ENCODE results near the gene PPP1R15B. TPM values are rescaled to one million over a fixed set of nuclear protein-coding genes. Genes with fewer than 3 reads are reported as not detected.

PPP1R15B gene
- polyA plus RNA-seq, 1 donor (not counting 4 experiments of a cell fraction or from before 2014, with no cell fraction given) = 19.1 TPM

- Histone ChIP-seq H3K9ac (ENCODE audit: control insufficient read depth, extremely low read depth, insufficient read depth, low read length) (peak overlapping the region; percentile 99), H2AFZ (ENCODE audit: control insufficient read depth, low read length) (no peak overlapping the region), H4K20me1 (ENCODE audit: control insufficient read depth, extremely low read depth, insufficient read depth, low read length) (peaks cover 27% of the 10 kb centered on the region), H3K36me3 (ENCODE audit: control insufficient read depth in 2 of 2, extremely low read depth in 1 of 2, insufficient read depth in 2 of 2, low read length in 2 of 2) (peaks cover 12 to 27% of the 10 kb centered on the region in 2 experiments), H3K9me1 (ENCODE audit: control insufficient read depth, extremely low read depth, insufficient read depth, low read length) (no peaks in the 10 kb centered on the region), H3K4me1 (ENCODE audit: control insufficient read depth, extremely low read depth, insufficient read depth, low read length) (peaks cover 7% of the 10 kb centered on the region), H3K27ac (ENCODE audit: control insufficient read depth, insufficient read depth, low read length) (peak overlapping the region; percentile 98), H3K79me2 (ENCODE audit: control insufficient read depth, insufficient read depth, low read length) (peaks cover 83% of the 10 kb centered on the region), H3K9me3 (ENCODE audit: control insufficient read depth, low read depth, low read length) (no peaks in the 10 kb centered on the region), H3K27me3 (ENCODE audit: control insufficient read depth, extremely low read depth, insufficient read depth, low read length) (no peaks in the 10 kb centered on the region), H3K4me2 (ENCODE audit: control insufficient read depth, extremely low read depth, insufficient read depth, low read depth, low read length) (peak overlapping the region; percentile 74), H3K4me3 (ENCODE audit: control insufficient read depth in 2 of 3, extremely low read depth in 1 of 3, insufficient read depth in 2 of 3, low read depth in 1 of 3, low read length in 3 of 3) (peak overlapping the region; percentile 16 to 89 (median 88))
- no peak for FAIRE-seq
- TF ChIP-seq CTCF (optimal IDR thresholded peaks at IDR 0.05 in 1 of 3, IDR thresholded peaks at IDR 0.05 in 1 of 3, conservative IDR thresholded peaks at IDR 0.05 in 1 of 3; ENCODE audit: extremely low read depth in 1 of 3, insufficient read depth in 2 of 3, low read length in 3 of 3) (no peak), EZH2 (IDR thresholded peaks at IDR 0.05; ENCODE audit: low read length) (no peak)
- no peak for DNase-seq (ENCODE audit: low read depth, low spot score)
- dilution Hi-C loops (cut with MboI; ENCODE audit: extremely low pct_ligation_motif_present, low sequenced_read_pairs) = no loop called here
Measured at GRCh38 chr1:204406621-204407020, 5.0 kb downstream of the PPP1R15B start.

GRCh38 chr1:204405988-204406387 is 5.6 kb downstream of the PPP1R15B start:
- dilution Hi-C loops (cut with MboI; ENCODE audit: extremely low pct_ligation_motif_present, low sequenced_read_pairs) = no loop called here
- Histone ChIP-seq H3K79me2 (ENCODE audit: control insufficient read depth, insufficient read depth, low read length) (peaks cover 77% of the 10 kb centered on the region), H3K4me1 (ENCODE audit: control insufficient read depth, extremely low read depth, insufficient read depth, low read length) (peaks cover 7% of the 10 kb centered on the region), H3K9ac (ENCODE audit: control insufficient read depth, extremely low read depth, insufficient read depth, low read length) (no peak overlapping the region), H3K4me2 (ENCODE audit: control insufficient read depth, extremely low read depth, insufficient read depth, low read depth, low read length) (peak overlapping the region; percentile 74), H3K9me3 (ENCODE audit: control insufficient read depth, low read depth, low read length) (no peaks in the 10 kb centered on the region), H4K20me1 (ENCODE audit: control insufficient read depth, extremely low read depth, insufficient read depth, low read length) (peaks cover 27% of the 10 kb centered on the region), H3K9me1 (ENCODE audit: control insufficient read depth, extremely low read depth, insufficient read depth, low read length) (no peaks in the 10 kb centered on the region), H3K27ac (ENCODE audit: control insufficient read depth, insufficient read depth, low read length) (no peak overlapping the region), H2AFZ (ENCODE audit: control insufficient read depth, low read length) (no peak overlapping the region), H3K27me3 (ENCODE audit: control insufficient read depth, extremely low read depth, insufficient read depth, low read length) (no peaks in the 10 kb centered on the region), H3K36me3 (ENCODE audit: control insufficient read depth in 2 of 2, extremely low read depth in 1 of 2, insufficient read depth in 2 of 2, low read length in 2 of 2) (peaks cover 12 to 27% of the 10 kb centered on the region in 2 experiments), H3K4me3 (ENCODE audit: control insufficient read depth in 2 of 3, extremely low read depth in 1 of 3, insufficient read depth in 2 of 3, low read depth in 1 of 3, low read length in 3 of 3) (no peak overlapping the region)
- DNase-seq (ENCODE audit: low read depth, low spot score) (no peak), FAIRE-seq (no peak)
- TF ChIP-seq CTCF (optimal IDR thresholded peaks at IDR 0.05 in 1 of 3, IDR thresholded peaks at IDR 0.05 in 1 of 3, conservative IDR thresholded peaks at IDR 0.05 in 1 of 3; ENCODE audit: extremely low read depth in 1 of 3, insufficient read depth in 2 of 3, low read length in 3 of 3) (no peak), EZH2 (IDR thresholded peaks at IDR 0.05; ENCODE audit: low read length) (no peak)
